Panc1 (cell line): Measurements from ENCODE around the gene UGT1A9.

Experiments used
- POLR2AphosphoS5 ChIP-seq: IDR thresholded peaks from 2 replicates; pipeline ENCODE4 v1.6.1; 2012; ENCODE audit warnings: mild to moderate bottlenecking, low read depth, low read length, moderate library complexity
- TF ChIP-seq, protein P1 (sequence below): fragments of 450-650 bp; IDR thresholded peaks from 2 replicates; pipeline ENCODE4 v1.5.1; 2017; ENCODE audit warnings: mild to moderate bottlenecking

DNA sequence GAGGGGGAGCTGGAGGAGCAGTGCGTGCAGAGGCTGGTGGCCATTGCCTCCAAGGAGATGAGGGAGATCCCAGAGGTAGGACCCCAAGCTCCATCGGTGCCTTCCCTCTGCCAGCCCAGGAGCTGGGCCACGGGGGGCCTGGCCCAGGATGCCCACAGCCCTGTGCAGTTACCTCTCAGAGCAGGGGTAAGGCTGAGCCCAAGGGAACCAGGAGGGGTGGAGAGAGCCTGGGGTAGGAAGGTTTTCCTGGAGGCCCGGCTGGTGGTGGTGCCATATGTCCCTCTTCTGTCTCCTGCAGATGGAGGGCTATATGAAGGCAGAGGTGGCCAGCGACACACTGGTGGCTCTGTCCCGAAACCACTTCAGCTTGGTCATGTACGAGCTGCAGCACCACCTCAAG is 117.9 kb downstream of the UGT1A9 start:
- TF ChIP-seq, protein P1, sequence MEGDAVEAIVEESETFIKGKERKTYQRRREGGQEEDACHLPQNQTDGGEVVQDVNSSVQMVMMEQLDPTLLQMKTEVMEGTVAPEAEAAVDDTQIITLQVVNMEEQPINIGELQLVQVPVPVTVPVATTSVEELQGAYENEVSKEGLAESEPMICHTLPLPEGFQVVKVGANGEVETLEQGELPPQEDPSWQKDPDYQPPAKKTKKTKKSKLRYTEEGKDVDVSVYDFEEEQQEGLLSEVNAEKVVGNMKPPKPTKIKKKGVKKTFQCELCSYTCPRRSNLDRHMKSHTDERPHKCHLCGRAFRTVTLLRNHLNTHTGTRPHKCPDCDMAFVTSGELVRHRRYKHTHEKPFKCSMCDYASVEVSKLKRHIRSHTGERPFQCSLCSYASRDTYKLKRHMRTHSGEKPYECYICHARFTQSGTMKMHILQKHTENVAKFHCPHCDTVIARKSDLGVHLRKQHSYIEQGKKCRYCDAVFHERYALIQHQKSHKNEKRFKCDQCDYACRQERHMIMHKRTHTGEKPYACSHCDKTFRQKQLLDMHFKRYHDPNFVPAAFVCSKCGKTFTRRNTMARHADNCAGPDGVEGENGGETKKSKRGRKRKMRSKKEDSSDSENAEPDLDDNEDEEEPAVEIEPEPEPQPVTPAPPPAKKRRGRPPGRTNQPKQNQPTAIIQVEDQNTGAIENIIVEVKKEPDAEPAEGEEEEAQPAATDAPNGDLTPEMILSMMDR = no peak
- no peak for TF ChIP-seq POLR2AphosphoS5
